VCaP (cell line): ENCODE data around the gene UBE2G1.

Experiments used
- H3K27ac ChIP-seq: fragments of 450-650 bp; 2 replicates; pipeline ENCODE4 v1.5.1; 2017
- TF ChIP-seq, protein P1 (sequence below): fragments of 450-650 bp; conservative IDR thresholded peaks from 2 replicates; pipeline ENCODE4 v1.5.1; 2017; ENCODE audit warnings: mild to moderate bottlenecking, moderate library complexity

Gene UBE2G1, protein sequence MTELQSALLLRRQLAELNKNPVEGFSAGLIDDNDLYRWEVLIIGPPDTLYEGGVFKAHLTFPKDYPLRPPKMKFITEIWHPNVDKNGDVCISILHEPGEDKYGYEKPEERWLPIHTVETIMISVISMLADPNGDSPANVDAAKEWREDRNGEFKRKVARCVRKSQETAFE

DNA sequence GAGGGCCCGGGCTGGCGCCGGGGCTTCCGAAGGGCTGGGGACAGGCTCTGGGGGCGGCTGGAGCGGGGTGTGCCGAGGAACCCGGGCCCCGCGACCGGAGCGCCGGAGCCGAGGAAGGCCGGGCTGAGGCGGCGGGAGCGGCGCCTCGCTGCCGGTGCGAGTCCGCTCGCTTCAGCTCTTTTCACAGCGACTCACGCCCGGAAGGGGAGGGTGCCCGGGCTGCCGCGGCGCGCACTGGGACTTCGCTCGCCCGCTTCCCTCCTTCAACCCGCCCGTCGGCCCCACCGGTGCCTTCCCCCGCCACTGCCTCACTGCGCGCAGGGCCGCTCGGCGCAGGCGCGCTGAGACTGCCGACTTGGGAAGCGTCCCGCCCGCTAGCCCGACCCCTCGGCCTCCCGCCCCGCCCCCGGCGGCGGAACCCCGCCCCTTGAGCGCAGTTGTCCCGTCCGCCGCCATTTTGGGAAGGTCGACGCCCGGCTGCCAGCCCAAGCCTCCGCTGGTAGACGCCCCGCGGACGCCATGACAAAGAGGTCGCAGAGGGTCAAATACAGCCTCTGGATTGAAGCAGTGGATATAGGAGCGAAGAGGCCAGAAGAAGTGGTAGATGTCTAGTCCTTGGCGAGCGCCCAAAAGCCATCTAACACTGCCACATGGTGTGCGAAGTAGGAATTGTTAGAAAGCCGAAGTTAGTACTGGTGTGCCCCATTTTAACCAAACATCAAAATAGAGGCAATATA is at the start of gene UBE2G1:
Gene UBE2G1, minus strand, starts transcription at position 349 of the 737 bp plus-strand sequence. CDS start 359 bp downstream, outside the sequence.
- TF ChIP-seq, protein P1, sequence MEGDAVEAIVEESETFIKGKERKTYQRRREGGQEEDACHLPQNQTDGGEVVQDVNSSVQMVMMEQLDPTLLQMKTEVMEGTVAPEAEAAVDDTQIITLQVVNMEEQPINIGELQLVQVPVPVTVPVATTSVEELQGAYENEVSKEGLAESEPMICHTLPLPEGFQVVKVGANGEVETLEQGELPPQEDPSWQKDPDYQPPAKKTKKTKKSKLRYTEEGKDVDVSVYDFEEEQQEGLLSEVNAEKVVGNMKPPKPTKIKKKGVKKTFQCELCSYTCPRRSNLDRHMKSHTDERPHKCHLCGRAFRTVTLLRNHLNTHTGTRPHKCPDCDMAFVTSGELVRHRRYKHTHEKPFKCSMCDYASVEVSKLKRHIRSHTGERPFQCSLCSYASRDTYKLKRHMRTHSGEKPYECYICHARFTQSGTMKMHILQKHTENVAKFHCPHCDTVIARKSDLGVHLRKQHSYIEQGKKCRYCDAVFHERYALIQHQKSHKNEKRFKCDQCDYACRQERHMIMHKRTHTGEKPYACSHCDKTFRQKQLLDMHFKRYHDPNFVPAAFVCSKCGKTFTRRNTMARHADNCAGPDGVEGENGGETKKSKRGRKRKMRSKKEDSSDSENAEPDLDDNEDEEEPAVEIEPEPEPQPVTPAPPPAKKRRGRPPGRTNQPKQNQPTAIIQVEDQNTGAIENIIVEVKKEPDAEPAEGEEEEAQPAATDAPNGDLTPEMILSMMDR: peak; percentile 58
- H3K27ac ChIP-seq: peak within 1 kb of the TSS; percentile 98

DNA sequence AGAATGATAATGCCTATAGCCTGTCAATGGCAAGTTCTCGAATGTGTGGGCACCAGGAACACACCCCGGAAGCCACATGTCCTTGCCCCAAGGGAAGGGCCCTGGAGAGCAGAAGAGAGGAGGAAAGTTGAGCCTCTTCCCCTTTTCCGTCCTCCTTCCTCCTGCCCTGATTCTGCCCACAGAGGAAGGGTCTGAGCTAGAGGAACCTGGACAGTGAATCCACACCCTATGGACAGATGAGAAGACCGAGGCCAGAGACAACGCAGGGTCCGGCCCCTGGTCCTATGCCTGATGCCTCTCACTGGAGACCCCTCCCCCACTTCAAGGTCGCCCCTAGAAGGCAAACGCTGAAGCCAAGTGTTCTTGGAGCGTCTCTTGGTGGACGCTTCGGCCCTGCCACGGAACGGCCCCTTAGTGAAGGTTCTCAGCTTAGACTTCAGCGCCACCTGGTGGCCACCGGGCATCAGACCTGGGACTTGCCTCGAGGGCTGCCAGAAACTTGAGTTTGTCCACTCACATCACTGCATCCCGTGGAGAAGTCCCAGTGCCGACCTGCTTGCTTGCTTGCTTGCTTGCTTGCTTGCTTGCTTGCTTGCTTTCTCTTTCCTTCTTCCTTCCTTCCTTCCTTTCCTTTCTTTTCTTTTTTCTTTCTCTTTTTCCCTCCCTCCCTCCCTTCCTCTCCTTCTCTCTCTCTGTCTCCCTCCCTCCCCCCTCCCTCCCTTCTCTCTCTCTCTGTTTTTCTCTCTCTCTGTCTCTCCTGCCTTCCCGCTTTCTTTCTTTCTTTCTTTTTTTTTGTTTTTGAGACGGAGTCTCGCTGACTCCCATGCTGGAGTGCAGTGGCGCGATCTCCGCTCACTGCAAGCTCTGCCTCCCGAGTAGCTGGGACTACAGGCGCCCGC is 46.7 kb upstream of the UBE2G1 start:
- TF ChIP-seq, protein P1: peak; percentile 94
- no peak overlapping the region for H3K27ac ChIP-seq

DNA sequence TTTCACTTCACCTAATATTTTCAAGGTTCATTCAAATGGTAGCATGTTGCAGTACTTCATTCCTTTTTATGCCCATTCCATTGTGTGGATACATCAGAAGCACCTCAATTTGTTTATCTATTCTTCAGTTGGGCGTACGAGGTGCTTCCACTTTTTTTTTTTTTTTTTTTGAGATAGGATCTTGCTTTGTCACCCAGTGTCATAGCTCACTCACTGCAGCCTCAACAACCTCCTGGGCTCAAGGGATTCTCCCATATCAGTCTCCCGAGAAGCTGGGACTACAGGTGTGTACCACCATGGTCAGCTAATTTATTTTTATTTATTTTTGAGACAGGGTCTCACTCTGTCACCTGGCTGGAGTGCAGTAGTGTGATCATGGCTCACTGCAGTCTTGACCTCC is 44.7 kb upstream of the UBE2G1 start:
- H3K27ac ChIP-seq: no peak overlapping the region
- TF ChIP-seq, protein P1: no peak

DNA sequence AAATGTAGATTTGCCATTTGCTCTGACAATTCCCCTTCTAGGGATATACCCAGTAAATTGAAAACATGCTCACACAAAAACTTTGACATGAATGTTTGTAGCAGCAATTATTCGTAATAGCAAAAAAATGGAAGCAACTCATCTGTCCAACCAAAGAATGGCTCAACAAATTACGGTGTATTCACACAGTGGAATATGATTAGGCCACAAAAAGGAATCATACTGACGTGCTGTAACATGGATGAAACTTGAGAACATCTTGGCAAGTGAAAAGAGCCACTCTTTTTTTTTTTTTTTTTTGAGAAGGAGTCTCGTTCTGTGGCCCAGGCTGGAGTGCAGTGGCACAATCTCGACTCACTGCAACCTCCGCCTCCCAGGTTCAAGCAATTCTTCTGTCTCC is 43.2 kb upstream of the UBE2G1 start:
- TF ChIP-seq, protein P1: no peak
- H3K27ac ChIP-seq: no peak overlapping the region

DNA sequence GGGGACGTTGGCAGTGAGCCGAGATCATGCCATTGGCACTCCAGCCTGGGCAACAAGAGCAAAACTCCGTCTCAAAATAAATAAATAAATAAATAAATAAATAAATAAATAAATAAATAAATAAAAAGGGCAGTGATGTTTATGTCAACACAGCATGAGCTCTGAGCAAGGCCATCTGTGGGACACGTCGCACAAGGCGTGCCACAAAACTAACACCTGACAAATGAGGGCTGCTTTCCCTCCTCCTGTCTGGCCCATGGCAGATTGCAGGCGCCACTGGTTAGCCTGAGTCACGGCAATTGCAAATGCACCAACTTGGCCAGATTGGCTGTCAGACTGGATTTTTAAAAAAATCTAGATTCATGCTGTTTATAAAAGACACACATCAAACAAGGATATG is 41.4 kb upstream of the UBE2G1 start:
- TF ChIP-seq, protein P1: no peak
- peak overlapping the region; percentile 24; the same call in 1 of the 2 replicates for H3K27ac ChIP-seq

DNA sequence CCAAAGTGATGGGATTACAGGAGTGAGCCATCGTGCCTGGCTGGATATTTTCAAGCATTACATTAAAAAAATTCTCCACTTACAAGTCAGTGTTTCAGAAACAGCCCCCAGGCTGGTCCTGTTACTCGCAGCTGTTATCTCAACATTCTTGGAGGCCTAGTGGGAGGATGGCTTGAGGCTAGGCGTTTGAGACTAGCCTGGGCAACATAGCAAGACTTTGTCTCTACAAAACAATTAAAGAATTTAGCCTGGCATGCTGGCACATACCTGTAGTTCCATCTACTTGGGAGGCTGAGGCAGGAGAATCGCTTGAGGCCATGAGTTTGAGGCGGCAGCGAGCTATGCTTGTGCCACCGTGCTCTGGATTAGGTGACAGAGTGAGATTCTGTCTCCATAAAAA is 40.7 kb upstream of the UBE2G1 start:
- TF ChIP-seq, protein P1: no peak
- H3K27ac ChIP-seq: no peak overlapping the region

DNA sequence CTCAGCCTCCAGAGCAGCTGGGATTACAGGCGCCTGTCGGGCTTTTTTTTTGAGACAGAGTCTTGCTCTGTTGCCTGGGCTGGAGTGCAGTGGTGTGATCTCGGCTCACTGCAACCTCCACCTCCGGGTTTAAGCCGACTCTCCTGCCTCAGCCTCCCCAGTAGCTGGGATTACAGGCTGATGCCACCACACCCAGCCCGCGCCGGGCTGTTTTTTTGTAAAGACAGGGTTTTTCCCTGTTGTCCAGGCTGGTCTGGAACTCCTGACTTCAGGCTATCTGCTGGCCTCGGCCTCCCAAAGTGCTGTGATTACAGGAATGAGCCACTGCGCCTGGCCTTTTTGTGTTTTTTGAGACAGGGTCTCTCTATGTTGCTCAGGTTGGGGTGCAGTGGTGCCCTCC is 39.9 kb upstream of the UBE2G1 start:
- TF ChIP-seq, protein P1: no peak
- no peak overlapping the region for H3K27ac ChIP-seq
